ENCODE data around the gene AHNAK. TPM values are rescaled to one million over a fixed set of nuclear protein-coding genes. Genes with fewer than 3 reads are reported as not detected.
A peak's percentile ranks its signal among the peaks of the same experiment; 100 is the strongest.

Gene AHNAK
- total RNA-seq, 1 donor from 2014 or later: 432 TPM

- H3K36me3 ChIP-seq (ENCODE audit: control insufficient read depth in 3 of 3, insufficient read depth in 3 of 3, low read length in 3 of 3): peaks cover 30 to 31% (median 31%) of the 10 kb centered on the region in 3 donors
- H3K27me3 ChIP-seq (ENCODE audit: control insufficient read depth in 3 of 3, insufficient read depth in 3 of 3, low read length in 3 of 3): no peaks in the 10 kb centered on the region
- peaks cover 70 to 78% (median 76%) of the 10 kb centered on the region in 3 donors for H3K4me1 ChIP-seq (ENCODE audit: control insufficient read depth in 3 of 3, insufficient read depth in 3 of 3, low read length in 3 of 3)
- peak overlapping the region; percentile 51 to 61 (median 54) for H3K4me3 ChIP-seq (ENCODE audit: low read length in 3 of 3)
- H3K9me3 ChIP-seq (ENCODE audit: control insufficient read depth in 3 of 3, low read length in 3 of 3): no peaks in the 10 kb centered on the region
- peak overlapping the region; percentile 27 to 73 (median 54) for H3K9ac ChIP-seq (ENCODE audit: low read depth in 1 of 3, low read length in 3 of 3)
- H3K27ac ChIP-seq (ENCODE audit: low read depth, low read length): peak overlapping the region; percentile 67
Observed at GRCh38 chr11:62538470-62539237, 8.0 kb downstream of the AHNAK start.

- Histone ChIP-seq H3K36me3 (ENCODE audit: control insufficient read depth in 3 of 3, insufficient read depth in 3 of 3, low read length in 3 of 3) (peaks cover 46 to 53% (median 52%) of the 10 kb centered on the region in 3 donors), H3K27ac (ENCODE audit: low read depth, low read length) (peak overlapping the region; percentile 34), H3K4me1 (ENCODE audit: control insufficient read depth in 3 of 3, insufficient read depth in 3 of 3, low read length in 3 of 3) (peaks cover 48 to 56% (median 54%) of the 10 kb centered on the region in 3 donors), H3K9me3 (ENCODE audit: control insufficient read depth in 3 of 3, low read length in 3 of 3) (no peaks in the 10 kb centered on the region), H3K27me3 (ENCODE audit: control insufficient read depth in 3 of 3, insufficient read depth in 3 of 3, low read length in 3 of 3) (no peaks in the 10 kb centered on the region), H3K9ac (ENCODE audit: low read depth in 1 of 3, low read length in 3 of 3) (no peak overlapping the region), H3K4me3 (ENCODE audit: low read length in 3 of 3) (peak overlapping the region in 2 of 3 donors; percentile 6 to 31)
Observed at GRCh38 chr11:62536301-62536957, 10.2 kb downstream of the AHNAK start.

GRCh38 chr11:62535802-62536201 is 10.8 kb downstream of the AHNAK start:
- Histone ChIP-seq H3K27me3 (ENCODE audit: control insufficient read depth in 3 of 3, insufficient read depth in 3 of 3, low read length in 3 of 3) (no peaks in the 10 kb centered on the region), H3K4me1 (ENCODE audit: control insufficient read depth in 3 of 3, insufficient read depth in 3 of 3, low read length in 3 of 3) (peaks cover 42 to 50% (median 50%) of the 10 kb centered on the region in 3 donors), H3K27ac (ENCODE audit: low read depth, low read length) (peak overlapping the region; percentile 34), H3K9me3 (ENCODE audit: control insufficient read depth in 3 of 3, low read length in 3 of 3) (no peaks in the 10 kb centered on the region), H3K36me3 (ENCODE audit: control insufficient read depth in 3 of 3, insufficient read depth in 3 of 3, low read length in 3 of 3) (peaks cover 52 to 59% (median 58%) of the 10 kb centered on the region in 3 donors), H3K9ac (ENCODE audit: low read depth in 1 of 3, low read length in 3 of 3) (peak overlapping the region in 1 of 3 donors; percentile 16), H3K4me3 (ENCODE audit: low read length in 3 of 3) (no peak overlapping the region)

DNA sequence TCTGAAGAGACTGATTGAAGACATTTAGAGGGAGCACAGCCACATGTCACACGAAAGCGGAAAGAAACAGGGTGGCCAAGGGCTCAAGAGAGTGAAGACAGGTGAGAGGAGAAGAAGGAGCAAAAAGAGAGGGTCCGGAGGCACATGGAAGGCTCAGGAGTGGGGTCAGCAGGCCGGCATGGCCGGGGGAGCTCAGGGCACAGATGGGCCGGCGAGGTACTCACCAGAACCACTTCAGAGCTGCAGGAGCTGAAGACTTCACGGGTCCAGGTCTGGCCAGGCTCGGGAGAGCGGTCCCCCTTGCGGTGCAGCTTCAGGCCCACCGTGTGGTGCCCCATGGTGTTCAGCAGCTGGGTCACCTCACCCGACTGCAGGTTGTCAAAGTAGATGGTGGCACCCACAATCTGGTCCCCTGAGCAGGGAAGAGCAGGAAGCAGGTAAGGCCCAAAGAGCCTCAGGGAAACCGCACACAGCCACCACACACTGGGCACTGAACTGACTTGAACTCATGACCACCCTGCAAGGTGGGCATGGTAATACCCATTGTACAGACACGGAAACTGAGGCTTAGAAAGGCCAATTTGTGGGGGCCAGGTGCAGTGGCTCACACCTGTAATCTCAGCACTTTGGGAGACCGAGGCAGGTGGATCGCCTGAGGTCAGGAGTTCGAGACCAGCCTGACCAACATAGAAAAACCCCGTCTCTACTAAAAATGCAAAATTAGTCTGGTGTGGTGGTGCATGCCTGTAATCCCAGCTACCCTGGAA is 11.6 kb downstream of the AHNAK start:
- Histone ChIP-seq H3K4me3 (ENCODE audit: low read length in 3 of 3) (no peak overlapping the region), H3K9ac (ENCODE audit: low read depth in 1 of 3, low read length in 3 of 3) (no peak overlapping the region), H3K9me3 (ENCODE audit: control insufficient read depth in 3 of 3, low read length in 3 of 3) (no peaks in the 10 kb centered on the region), H3K27ac (ENCODE audit: low read depth, low read length) (no peak overlapping the region), H3K4me1 (ENCODE audit: control insufficient read depth in 3 of 3, insufficient read depth in 3 of 3, low read length in 3 of 3) (peaks cover 37 to 41% (median 41%) of the 10 kb centered on the region in 3 donors), H3K36me3 (ENCODE audit: control insufficient read depth in 3 of 3, insufficient read depth in 3 of 3, low read length in 3 of 3) (peaks cover 60 to 68% (median 66%) of the 10 kb centered on the region in 3 donors), H3K27me3 (ENCODE audit: control insufficient read depth in 3 of 3, insufficient read depth in 3 of 3, low read length in 3 of 3) (no peaks in the 10 kb centered on the region)

DNA sequence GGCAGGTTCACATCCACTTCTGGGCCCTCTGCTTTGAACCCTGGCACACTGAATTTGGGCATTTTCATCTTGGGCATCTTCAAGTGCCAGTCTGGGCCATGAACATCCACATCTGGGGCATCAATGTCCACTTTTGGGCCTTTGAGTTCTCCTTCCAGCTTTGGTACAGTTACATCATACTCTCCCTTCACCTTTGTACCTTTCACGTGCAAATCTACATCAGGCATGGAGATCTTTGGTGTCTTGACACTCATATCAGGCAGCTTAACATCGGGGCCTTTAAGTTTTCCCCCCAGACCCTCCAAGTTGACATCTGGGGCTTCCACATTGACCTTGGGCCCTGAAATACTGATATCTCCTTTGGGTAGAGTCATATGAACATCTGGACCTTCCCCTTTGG is 14.5 kb downstream of the AHNAK start:
- no peak overlapping the region for H3K9ac ChIP-seq (ENCODE audit: low read depth in 1 of 3, low read length in 3 of 3)
- H3K4me1 ChIP-seq (ENCODE audit: control insufficient read depth in 3 of 3, insufficient read depth in 3 of 3, low read length in 3 of 3): peaks cover 10 to 15% (median 13%) of the 10 kb centered on the region in 3 donors
- H3K27me3 ChIP-seq (ENCODE audit: control insufficient read depth in 3 of 3, insufficient read depth in 3 of 3, low read length in 3 of 3): no peaks in the 10 kb centered on the region
- H3K9me3 ChIP-seq (ENCODE audit: control insufficient read depth in 3 of 3, low read length in 3 of 3): no peaks in the 10 kb centered on the region
- no peak overlapping the region for H3K4me3 ChIP-seq (ENCODE audit: low read length in 3 of 3)
- H3K27ac ChIP-seq (ENCODE audit: low read depth, low read length): no peak overlapping the region
- H3K36me3 ChIP-seq (ENCODE audit: control insufficient read depth in 3 of 3, insufficient read depth in 3 of 3, low read length in 3 of 3): peaks cover 74 to 89% (median 86%) of the 10 kb centered on the region in 3 donors

DNA sequence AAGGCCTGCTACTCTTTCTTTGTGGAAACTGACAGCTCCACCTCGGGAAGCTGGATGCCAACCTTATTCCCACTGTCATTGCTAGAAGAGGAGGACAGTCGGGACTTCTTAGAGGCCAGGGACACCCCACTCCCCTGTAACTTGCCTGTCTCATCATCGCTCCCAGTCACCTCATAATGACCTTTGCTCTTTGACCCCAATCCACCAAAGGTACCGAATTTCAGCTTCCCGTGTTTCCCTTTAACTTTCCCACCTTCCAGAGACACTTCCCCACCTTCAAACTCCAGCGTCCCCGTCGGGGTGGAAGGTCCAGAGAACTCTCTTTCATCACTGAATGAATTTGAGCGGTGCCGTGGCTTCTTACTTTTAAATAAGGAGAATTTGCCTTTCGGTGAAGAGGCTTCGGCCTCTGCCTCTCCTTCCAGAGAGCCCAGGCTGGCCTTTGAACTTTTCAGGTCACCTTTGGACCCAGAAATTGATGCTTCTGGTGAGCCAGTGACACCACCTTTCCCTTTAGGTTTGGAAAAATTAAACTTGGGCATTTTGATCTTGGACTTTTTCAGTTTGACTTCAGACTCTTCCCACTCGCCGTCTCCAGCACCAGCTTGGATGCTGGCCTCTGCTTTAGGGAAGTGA is 29.8 kb downstream of the AHNAK start:
- Histone ChIP-seq H3K36me3 (ENCODE audit: control insufficient read depth in 3 of 3, insufficient read depth in 3 of 3, low read length in 3 of 3) (peaks cover 66 to 77% (median 69%) of the 10 kb centered on the region in 3 donors), H3K4me3 (ENCODE audit: low read length in 3 of 3) (no peak overlapping the region), H3K27me3 (ENCODE audit: control insufficient read depth in 3 of 3, insufficient read depth in 3 of 3, low read length in 3 of 3) (no peaks in the 10 kb centered on the region), H3K27ac (ENCODE audit: low read depth, low read length) (no peak overlapping the region), H3K4me1 (ENCODE audit: control insufficient read depth in 3 of 3, insufficient read depth in 3 of 3, low read length in 3 of 3) (peaks cover 9 to 24% (median 11%) of the 10 kb centered on the region in 3 donors), H3K9ac (ENCODE audit: low read depth in 1 of 3, low read length in 3 of 3) (no peak overlapping the region), H3K9me3 (ENCODE audit: control insufficient read depth in 3 of 3, low read length in 3 of 3) (no peaks in the 10 kb centered on the region)

GRCh38 chr11:62514151-62514550 is 32.5 kb downstream of the AHNAK start:
- Histone ChIP-seq H3K4me3 (ENCODE audit: low read length in 3 of 3) (no peak overlapping the region), H3K36me3 (ENCODE audit: control insufficient read depth in 3 of 3, insufficient read depth in 3 of 3, low read length in 3 of 3) (peaks cover 42 to 50% (median 46%) of the 10 kb centered on the region in 3 donors), H3K27ac (ENCODE audit: low read depth, low read length) (no peak overlapping the region), H3K4me1 (ENCODE audit: control insufficient read depth in 3 of 3, insufficient read depth in 3 of 3, low read length in 3 of 3) (peaks cover 9 to 24% (median 11%) of the 10 kb centered on the region in 3 donors), H3K9ac (ENCODE audit: low read depth in 1 of 3, low read length in 3 of 3) (no peak overlapping the region), H3K9me3 (ENCODE audit: control insufficient read depth in 3 of 3, low read length in 3 of 3) (no peaks in the 10 kb centered on the region), H3K27me3 (ENCODE audit: control insufficient read depth in 3 of 3, insufficient read depth in 3 of 3, low read length in 3 of 3) (no peaks in the 10 kb centered on the region)

DNA sequence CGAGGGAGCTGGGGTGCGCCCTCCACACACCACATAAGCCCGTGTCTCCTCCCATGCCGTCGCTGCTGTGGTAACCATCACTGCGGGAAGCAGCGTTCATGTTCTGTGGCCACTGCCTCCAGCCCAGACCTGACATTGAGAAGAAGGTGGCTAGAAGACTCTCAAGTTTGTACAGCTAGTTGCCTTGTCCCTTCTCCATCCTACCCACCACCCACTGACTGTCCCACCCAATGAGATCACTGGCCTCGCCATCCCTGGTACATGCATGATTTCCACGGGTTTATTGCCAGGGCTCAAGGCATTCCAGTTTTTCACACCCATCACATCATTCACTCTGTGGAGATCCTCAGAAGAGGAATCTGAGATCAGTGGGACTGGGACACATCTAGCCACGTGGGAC is 33.0 kb downstream of the AHNAK start:
- Histone ChIP-seq H3K4me1 (ENCODE audit: control insufficient read depth in 3 of 3, insufficient read depth in 3 of 3, low read length in 3 of 3) (peaks cover 13 to 29% (median 16%) of the 10 kb centered on the region in 3 donors), H3K36me3 (ENCODE audit: control insufficient read depth in 3 of 3, insufficient read depth in 3 of 3, low read length in 3 of 3) (peaks cover 37 to 45% (median 41%) of the 10 kb centered on the region in 3 donors), H3K9ac (ENCODE audit: low read depth in 1 of 3, low read length in 3 of 3) (no peak overlapping the region)

DNA sequence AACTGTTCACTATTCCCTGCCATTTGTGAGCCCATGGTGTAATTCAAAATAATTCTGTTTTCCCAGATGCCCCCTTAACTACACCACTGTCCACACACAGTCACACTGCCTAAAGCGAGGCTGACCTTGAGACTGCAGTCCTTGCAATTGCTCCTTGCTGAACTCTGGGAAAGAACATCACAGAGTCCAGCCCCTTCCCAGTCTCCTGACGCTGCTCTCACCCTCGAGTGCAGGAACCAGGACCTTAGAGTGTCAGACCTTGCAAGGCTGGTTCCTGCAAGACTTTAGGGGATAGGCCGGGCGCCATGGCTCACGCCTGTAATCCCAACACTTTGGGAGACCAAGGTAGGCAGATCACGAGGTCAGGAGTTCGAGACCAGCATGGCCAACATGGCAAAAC is 33.6 kb downstream of the AHNAK start:
- Histone ChIP-seq H3K36me3 (ENCODE audit: control insufficient read depth in 3 of 3, insufficient read depth in 3 of 3, low read length in 3 of 3) (peaks cover 30 to 39% (median 34%) of the 10 kb centered on the region in 3 donors), H3K27ac (ENCODE audit: low read depth, low read length) (no peak overlapping the region), H3K9ac (ENCODE audit: low read depth in 1 of 3, low read length in 3 of 3) (no peak overlapping the region), H3K4me3 (ENCODE audit: low read length in 3 of 3) (no peak overlapping the region), H3K27me3 (ENCODE audit: control insufficient read depth in 3 of 3, insufficient read depth in 3 of 3, low read length in 3 of 3) (no peaks in the 10 kb centered on the region), H3K4me1 (ENCODE audit: control insufficient read depth in 3 of 3, insufficient read depth in 3 of 3, low read length in 3 of 3) (peaks cover 15 to 31% (median 20%) of the 10 kb centered on the region in 3 donors), H3K9me3 (ENCODE audit: control insufficient read depth in 3 of 3, low read length in 3 of 3) (no peaks in the 10 kb centered on the region)

More for the DNA sequence above, 33.0 kb downstream of the AHNAK start:
- Histone ChIP-seq H3K27ac (ENCODE audit: low read depth, low read length) (no peak overlapping the region), H3K4me3 (ENCODE audit: low read length in 3 of 3) (no peak overlapping the region), H3K27me3 (ENCODE audit: control insufficient read depth in 3 of 3, insufficient read depth in 3 of 3, low read length in 3 of 3) (no peaks in the 10 kb centered on the region), H3K9me3 (ENCODE audit: control insufficient read depth in 3 of 3, low read length in 3 of 3) (no peaks in the 10 kb centered on the region)
